ENCODE data around the gene ELOB.

DNA sequence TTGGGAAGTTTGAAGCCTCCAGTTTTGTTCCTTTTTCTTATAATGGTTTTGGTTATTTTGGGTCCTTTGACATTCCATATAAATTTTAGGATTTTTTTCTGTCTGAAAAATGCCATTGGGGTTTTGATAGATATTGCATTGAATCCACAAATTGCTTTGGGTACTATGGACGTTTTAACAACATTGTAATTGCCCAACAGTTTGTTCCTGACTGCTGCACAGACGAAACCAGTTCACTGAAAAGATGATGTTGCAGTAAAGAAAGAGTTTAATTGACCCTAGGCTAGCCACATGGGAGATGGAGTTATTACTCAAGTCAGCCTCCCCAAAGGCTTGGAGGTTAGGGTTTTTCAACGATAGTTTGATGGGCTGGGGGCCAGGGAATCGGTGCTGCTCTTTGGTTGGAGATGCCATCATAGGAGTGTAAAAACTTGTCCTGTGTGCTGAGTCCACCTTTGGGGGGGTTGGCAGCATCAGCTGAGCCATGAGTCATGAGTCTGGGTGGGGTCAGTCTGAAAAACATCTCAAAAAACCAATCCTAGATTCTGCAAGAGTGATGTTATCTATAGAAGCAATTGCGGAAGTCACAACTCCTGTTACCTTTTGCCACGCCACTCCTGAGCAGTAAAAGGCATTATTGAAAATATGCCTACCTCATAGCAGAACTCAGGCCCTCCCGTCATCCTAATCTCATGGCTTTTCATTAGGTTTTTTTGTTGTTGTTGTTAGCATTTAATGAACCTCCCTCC, 18.5 kb upstream of the ELOB start:
- TF ChIP-seq, protein P1, sequence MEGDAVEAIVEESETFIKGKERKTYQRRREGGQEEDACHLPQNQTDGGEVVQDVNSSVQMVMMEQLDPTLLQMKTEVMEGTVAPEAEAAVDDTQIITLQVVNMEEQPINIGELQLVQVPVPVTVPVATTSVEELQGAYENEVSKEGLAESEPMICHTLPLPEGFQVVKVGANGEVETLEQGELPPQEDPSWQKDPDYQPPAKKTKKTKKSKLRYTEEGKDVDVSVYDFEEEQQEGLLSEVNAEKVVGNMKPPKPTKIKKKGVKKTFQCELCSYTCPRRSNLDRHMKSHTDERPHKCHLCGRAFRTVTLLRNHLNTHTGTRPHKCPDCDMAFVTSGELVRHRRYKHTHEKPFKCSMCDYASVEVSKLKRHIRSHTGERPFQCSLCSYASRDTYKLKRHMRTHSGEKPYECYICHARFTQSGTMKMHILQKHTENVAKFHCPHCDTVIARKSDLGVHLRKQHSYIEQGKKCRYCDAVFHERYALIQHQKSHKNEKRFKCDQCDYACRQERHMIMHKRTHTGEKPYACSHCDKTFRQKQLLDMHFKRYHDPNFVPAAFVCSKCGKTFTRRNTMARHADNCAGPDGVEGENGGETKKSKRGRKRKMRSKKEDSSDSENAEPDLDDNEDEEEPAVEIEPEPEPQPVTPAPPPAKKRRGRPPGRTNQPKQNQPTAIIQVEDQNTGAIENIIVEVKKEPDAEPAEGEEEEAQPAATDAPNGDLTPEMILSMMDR (IDR thresholded peaks at IDR 0.05) = no peak
- TF ChIP-seq POLR2A (IDR thresholded peaks at IDR 0.05) = no peak
